ENCODE results near the gene MEF2C.

Gene MEF2C

DNA sequence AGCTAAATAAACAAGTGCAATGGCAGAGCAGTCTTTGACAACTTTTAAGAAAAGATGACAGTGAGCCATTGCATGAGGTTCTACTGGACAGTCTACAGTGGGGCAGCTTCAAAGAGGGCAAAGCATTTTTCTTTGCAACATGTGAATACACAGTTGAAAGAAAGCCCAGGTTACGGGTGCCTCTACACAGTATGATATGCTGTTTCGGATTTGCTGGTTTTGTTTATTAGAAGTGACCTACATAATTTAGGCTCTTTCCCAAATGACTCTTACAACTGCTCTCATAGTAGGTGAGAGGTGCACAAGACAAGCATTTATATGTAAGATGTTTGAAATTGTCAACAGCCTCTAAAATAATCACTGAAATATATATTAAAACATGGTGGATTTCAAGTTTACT is 62.4 kb downstream of the MEF2C start:
- Histone ChIP-seq H3K36me3 (ENCODE audit: control insufficient read depth, low read length) (peaks cover 77% of the 10 kb centered on the region), H3K4me1 (ENCODE audit: control insufficient read depth, low read length) (peaks cover 68% of the 10 kb centered on the region), H3K9me3 (ENCODE audit: control insufficient read depth, insufficient read depth, low read length) (no peaks in the 10 kb centered on the region), H4K20me1 (ENCODE audit: control insufficient read depth, insufficient read depth, low read depth, low read length) (peaks cover 6% of the 10 kb centered on the region), H3K27me3 (ENCODE audit: control insufficient read depth, low read length) (no peaks in the 10 kb centered on the region), H3K27ac (ENCODE audit: low read depth, low read length) (peak overlapping the region; percentile 98), H3K9me2 (replicated peaks; ENCODE audit: control insufficient read depth, low read length) (no peaks in the 10 kb centered on the region), H3K4me3 (ENCODE audit: low read length) (peak overlapping the region; percentile 96), H3K79me2 (ENCODE audit: control insufficient read depth, low read length) (peaks cover 99% of the 10 kb centered on the region), H3K4me2 (ENCODE audit: low read length) (peak overlapping the region; percentile 94), H3F3A (ENCODE audit: control insufficient read depth, insufficient read depth) (peaks cover 24% of the 10 kb centered on the region)
- TF ChIP-seq EZH2phosphoT487 (IDR thresholded peaks at IDR 0.05; ENCODE audit: borderline replicate concordance, low read length) (no peak), CTCF (IDR thresholded peaks at IDR 0.05; ENCODE audit: low read depth, low read length, poor library complexity, severe bottlenecking) (no peak)

- H3K9me3 ChIP-seq (ENCODE audit: control insufficient read depth, insufficient read depth, low read length), result no peaks in the 10 kb centered on the region
- H3K79me2 ChIP-seq (ENCODE audit: control insufficient read depth, low read length), result peaks cover 100% of the 10 kb centered on the region
- no peaks in the 10 kb centered on the region for H3K27me3 ChIP-seq (ENCODE audit: control insufficient read depth, low read length)
- peak overlapping the region; percentile 94 for H3K4me2 ChIP-seq (ENCODE audit: low read length)
- H3K4me1 ChIP-seq (ENCODE audit: control insufficient read depth, low read length), result peaks cover 69% of the 10 kb centered on the region
- H3K36me3 ChIP-seq (ENCODE audit: control insufficient read depth, low read length), result peaks cover 89% of the 10 kb centered on the region
- peak overlapping the region; percentile 98 for H3K27ac ChIP-seq (ENCODE audit: low read depth, low read length)
- H3K4me3 ChIP-seq (ENCODE audit: low read length), result peak overlapping the region; percentile 96
- TF ChIP-seq EZH2phosphoT487 (IDR thresholded peaks at IDR 0.05; ENCODE audit: borderline replicate concordance, low read length), result no peak
- TF ChIP-seq CTCF (IDR thresholded peaks at IDR 0.05; ENCODE audit: low read depth, low read length, poor library complexity, severe bottlenecking), result no peak
- H4K20me1 ChIP-seq (ENCODE audit: control insufficient read depth, insufficient read depth, low read depth, low read length), result peaks cover 7% of the 10 kb centered on the region
- H3K9me2 ChIP-seq (replicated peaks; ENCODE audit: control insufficient read depth, low read length), result no peaks in the 10 kb centered on the region
- peaks cover 15% of the 10 kb centered on the region for H3F3A ChIP-seq (ENCODE audit: control insufficient read depth, insufficient read depth)
These were observed 63.5 kb downstream of the MEF2C start for GRCh38 chr5:88819301-88819999.

DNA sequence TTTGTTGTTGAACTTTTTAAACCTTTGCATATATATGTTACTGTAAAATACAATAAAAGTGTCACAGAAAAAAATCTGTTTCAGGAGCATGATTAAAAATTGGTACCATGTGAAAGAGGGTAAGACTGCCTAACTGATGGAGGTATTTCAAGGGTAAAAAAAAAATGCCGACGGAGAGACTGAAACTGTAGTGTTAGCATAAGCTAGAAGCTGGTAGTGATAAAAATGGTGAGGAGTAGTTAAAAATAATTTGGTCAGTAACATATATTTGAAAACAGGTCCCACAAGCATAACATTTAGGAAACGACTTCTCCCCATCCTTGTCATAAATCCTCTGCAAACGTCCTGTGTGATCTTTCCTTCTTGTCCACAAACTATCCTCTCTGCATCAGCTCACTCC is 64.7 kb downstream of the MEF2C start:
- Histone ChIP-seq H3K4me3 (ENCODE audit: low read length) (peak overlapping the region; percentile 96), H3K79me2 (ENCODE audit: control insufficient read depth, low read length) (peaks cover 100% of the 10 kb centered on the region), H3K4me1 (ENCODE audit: control insufficient read depth, low read length) (peaks cover 79% of the 10 kb centered on the region), H3F3A (ENCODE audit: control insufficient read depth, insufficient read depth) (peaks cover 4% of the 10 kb centered on the region), H3K27me3 (ENCODE audit: control insufficient read depth, low read length) (no peaks in the 10 kb centered on the region), H4K20me1 (ENCODE audit: control insufficient read depth, insufficient read depth, low read depth, low read length) (peaks cover 11% of the 10 kb centered on the region), H3K9me2 (replicated peaks; ENCODE audit: control insufficient read depth, low read length) (no peaks in the 10 kb centered on the region), H3K9me3 (ENCODE audit: control insufficient read depth, insufficient read depth, low read length) (no peaks in the 10 kb centered on the region), H3K4me2 (ENCODE audit: low read length) (peak overlapping the region; percentile 94), H3K36me3 (ENCODE audit: control insufficient read depth, low read length) (peaks cover 94% of the 10 kb centered on the region), H3K27ac (ENCODE audit: low read depth, low read length) (peak overlapping the region; percentile 98)
- no peak for TF ChIP-seq EZH2phosphoT487 (IDR thresholded peaks at IDR 0.05; ENCODE audit: borderline replicate concordance, low read length)
- TF ChIP-seq CTCF (IDR thresholded peaks at IDR 0.05; ENCODE audit: low read depth, low read length, poor library complexity, severe bottlenecking), result no peak

Measured in DOHH2 (cell line).